Measurements from ENCODE around the gene EHD2.

DNA sequence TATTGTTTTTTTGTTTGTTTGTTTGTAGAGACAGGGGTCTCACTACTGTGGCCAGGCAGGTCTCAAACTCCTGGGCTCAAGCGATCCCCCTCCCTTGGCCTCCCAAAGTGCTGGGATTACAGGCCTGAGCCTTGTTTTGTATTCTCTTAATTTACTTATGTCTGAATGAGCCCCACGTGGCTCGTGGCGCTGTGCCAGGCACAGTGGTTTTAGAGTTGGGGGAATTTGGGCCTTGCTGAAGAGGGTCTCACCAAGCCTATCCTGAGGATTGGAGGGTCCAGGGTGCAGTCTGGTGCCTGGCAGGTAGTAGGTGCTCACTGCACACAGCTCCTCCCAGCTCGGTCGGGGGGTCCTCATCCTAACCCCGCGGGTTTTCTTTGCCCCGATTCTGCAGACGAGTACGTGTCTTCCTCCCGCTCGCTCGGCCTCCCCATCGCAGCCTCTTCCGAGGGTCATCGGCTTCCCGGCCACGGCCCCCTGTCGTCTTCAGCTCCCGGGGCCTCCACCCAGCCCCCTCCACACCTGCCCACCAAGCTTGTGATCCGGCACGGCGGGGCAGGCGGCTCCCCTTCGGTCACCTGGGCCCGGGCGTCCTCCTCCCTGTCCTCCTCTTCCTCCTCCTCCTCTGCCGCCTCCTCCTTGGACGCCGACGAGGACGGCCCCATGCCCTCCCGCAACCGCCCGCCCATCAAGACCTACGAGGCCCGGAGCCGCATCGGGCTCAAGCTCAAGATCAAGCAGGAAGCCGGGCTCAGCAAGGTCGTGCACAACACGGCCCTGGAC is 12.1 kb upstream of the EHD2 start:
- TF ChIP-seq, protein P1, sequence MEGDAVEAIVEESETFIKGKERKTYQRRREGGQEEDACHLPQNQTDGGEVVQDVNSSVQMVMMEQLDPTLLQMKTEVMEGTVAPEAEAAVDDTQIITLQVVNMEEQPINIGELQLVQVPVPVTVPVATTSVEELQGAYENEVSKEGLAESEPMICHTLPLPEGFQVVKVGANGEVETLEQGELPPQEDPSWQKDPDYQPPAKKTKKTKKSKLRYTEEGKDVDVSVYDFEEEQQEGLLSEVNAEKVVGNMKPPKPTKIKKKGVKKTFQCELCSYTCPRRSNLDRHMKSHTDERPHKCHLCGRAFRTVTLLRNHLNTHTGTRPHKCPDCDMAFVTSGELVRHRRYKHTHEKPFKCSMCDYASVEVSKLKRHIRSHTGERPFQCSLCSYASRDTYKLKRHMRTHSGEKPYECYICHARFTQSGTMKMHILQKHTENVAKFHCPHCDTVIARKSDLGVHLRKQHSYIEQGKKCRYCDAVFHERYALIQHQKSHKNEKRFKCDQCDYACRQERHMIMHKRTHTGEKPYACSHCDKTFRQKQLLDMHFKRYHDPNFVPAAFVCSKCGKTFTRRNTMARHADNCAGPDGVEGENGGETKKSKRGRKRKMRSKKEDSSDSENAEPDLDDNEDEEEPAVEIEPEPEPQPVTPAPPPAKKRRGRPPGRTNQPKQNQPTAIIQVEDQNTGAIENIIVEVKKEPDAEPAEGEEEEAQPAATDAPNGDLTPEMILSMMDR (IDR thresholded peaks at IDR 0.05) = no peak
- TF ChIP-seq POLR2A (IDR thresholded peaks at IDR 0.05) = no peak
